ENCODE results near the gene CCL7.
"Not testable (repeated sequence)": the region's sequence is repeated elsewhere in the genome, so short reads cannot be mapped to it uniquely, and the experiment has no call there.

The CCL7 gene

GRCh38 chr17:34269969-34270368 lies at the start of gene CCL7:
Gene CCL7, plus strand, starts transcription at chr17:34270221. Its CDS starts 70 bp downstream, at chr17:34270291.
- H3K4me3 ChIP-seq (ENCODE audit: insufficient read length, low read depth) = no peak within 1 kb of the TSS
- no peaks in the 10 kb centered on the region for H3K9me3 ChIP-seq (ENCODE audit: insufficient read depth, low read length)
- no peaks in the 10 kb centered on the region for H3K27me3 ChIP-seq (ENCODE audit: insufficient read depth, insufficient read length)
- DNase-seq (ENCODE audit: low read depth, low spot score) = no peak
- no peaks in the 10 kb centered on the region for H3K4me1 ChIP-seq (ENCODE audit: insufficient read depth, insufficient read length)
- no peak within 1 kb of the TSS for H3K9ac ChIP-seq (ENCODE audit: insufficient read length, low read depth)
- H3K36me3 ChIP-seq (ENCODE audit: insufficient read depth, insufficient read length, low read length) = no peaks in the 10 kb centered on the region
- TF ChIP-seq SUZ12 (IDR thresholded peaks at IDR 0.05; ENCODE audit: extremely low read depth, insufficient read depth, insufficient read length) (no peak), ZNF274 (IDR thresholded peaks at IDR 0.05; ENCODE audit: low read depth, low read length) (no peak), YY1 (IDR thresholded peaks at IDR 0.05; ENCODE audit: insufficient read depth, insufficient read length) (no peak)

GRCh38 chr17:34220752-34221395 lies 49.1 kb upstream of the CCL7 start:
- H3K27me3 ChIP-seq (ENCODE audit: insufficient read depth, insufficient read length) = no peaks in the 10 kb centered on the region
- no peaks in the 10 kb centered on the region for H3K4me1 ChIP-seq (ENCODE audit: insufficient read depth, insufficient read length)
- no peak overlapping the region for H3K9ac ChIP-seq (ENCODE audit: insufficient read length, low read depth)
- H3K9me3 ChIP-seq (ENCODE audit: insufficient read depth, low read length) = no peaks in the 10 kb centered on the region
- TF ChIP-seq SUZ12 (IDR thresholded peaks at IDR 0.05; ENCODE audit: extremely low read depth, insufficient read depth, insufficient read length) (no peak), ZNF274 (IDR thresholded peaks at IDR 0.05; ENCODE audit: low read depth, low read length) (no peak)
- no peaks in the 10 kb centered on the region for H3K36me3 ChIP-seq (ENCODE audit: insufficient read depth, insufficient read length, low read length)
- H3K4me3 ChIP-seq (ENCODE audit: insufficient read length, low read depth) = no peak overlapping the region
- no peak for DNase-seq (ENCODE audit: low read depth, low spot score)

- TF ChIP-seq YY1 (IDR thresholded peaks at IDR 0.05; ENCODE audit: insufficient read depth, insufficient read length) = no peak
- TF ChIP-seq SUZ12 (IDR thresholded peaks at IDR 0.05; ENCODE audit: extremely low read depth, insufficient read depth, insufficient read length) = no peak
- TF ChIP-seq ZNF274 (IDR thresholded peaks at IDR 0.05; ENCODE audit: low read depth, low read length) = no peak
- H3K9me3 ChIP-seq (ENCODE audit: insufficient read depth, low read length) = no peaks in the 10 kb centered on the region
Measured at GRCh38 chr17:34221411-34221810, 48.6 kb upstream of the CCL7 start.

GRCh38 chr17:34222722-34223497 lies 47.1 kb upstream of the CCL7 start:
- no peaks in the 10 kb centered on the region for H3K27me3 ChIP-seq (ENCODE audit: insufficient read depth, insufficient read length)
- no peaks in the 10 kb centered on the region for H3K36me3 ChIP-seq (ENCODE audit: insufficient read depth, insufficient read length, low read length)
- no peak overlapping the region for H3K4me3 ChIP-seq (ENCODE audit: insufficient read length, low read depth)
- H3K9me3 ChIP-seq (ENCODE audit: insufficient read depth, low read length) = no peaks in the 10 kb centered on the region
- H3K4me1 ChIP-seq (ENCODE audit: insufficient read depth, insufficient read length) = no peaks in the 10 kb centered on the region
- no peak for TF ChIP-seq ZNF274 (IDR thresholded peaks at IDR 0.05; ENCODE audit: low read depth, low read length)
- no peak for TF ChIP-seq YY1 (IDR thresholded peaks at IDR 0.05; ENCODE audit: insufficient read depth, insufficient read length)
- TF ChIP-seq SUZ12 (IDR thresholded peaks at IDR 0.05; ENCODE audit: extremely low read depth, insufficient read depth, insufficient read length) = no peak
- DNase-seq (ENCODE audit: low read depth, low spot score) = no peak
- H3K9ac ChIP-seq (ENCODE audit: insufficient read length, low read depth) = no peak overlapping the region

More at GRCh38 chr17:34221411-34221810, 48.6 kb upstream of the CCL7 start:
- H3K4me3 ChIP-seq (ENCODE audit: insufficient read length, low read depth) = no peak overlapping the region
- no peaks in the 10 kb centered on the region for H3K27me3 ChIP-seq (ENCODE audit: insufficient read depth, insufficient read length)
- H3K9ac ChIP-seq (ENCODE audit: insufficient read length, low read depth) = no peak overlapping the region
- no peaks in the 10 kb centered on the region for H3K36me3 ChIP-seq (ENCODE audit: insufficient read depth, insufficient read length, low read length)
- no peak for DNase-seq (ENCODE audit: low read depth, low spot score)
- H3K4me1 ChIP-seq (ENCODE audit: insufficient read depth, insufficient read length) = no peaks in the 10 kb centered on the region

- Histone ChIP-seq H3K36me3 (ENCODE audit: insufficient read depth, insufficient read length, low read length) (no peaks in the 10 kb centered on the region), H3K4me1 (ENCODE audit: insufficient read depth, insufficient read length) (no peaks in the 10 kb centered on the region), H3K9ac (ENCODE audit: insufficient read length, low read depth) (no peak overlapping the region), H3K27me3 (ENCODE audit: insufficient read depth, insufficient read length) (no peaks in the 10 kb centered on the region), H3K4me3 (ENCODE audit: insufficient read length, low read depth) (no peak overlapping the region), H3K9me3 (ENCODE audit: insufficient read depth, low read length) (peaks cover 5% of the 10 kb centered on the region; the same call in 1 of the 2 replicates)
- no peak for DNase-seq (ENCODE audit: low read depth, low spot score)
- no peak for TF ChIP-seq SUZ12 (IDR thresholded peaks at IDR 0.05; ENCODE audit: extremely low read depth, insufficient read depth, insufficient read length)
- no peak for TF ChIP-seq ZNF274 (IDR thresholded peaks at IDR 0.05; ENCODE audit: low read depth, low read length)
- no peak for TF ChIP-seq YY1 (IDR thresholded peaks at IDR 0.05; ENCODE audit: insufficient read depth, insufficient read length)
Measured at GRCh38 chr17:34225046-34225445, 45.0 kb upstream of the CCL7 start.

GRCh38 chr17:34226011-34226743 lies 43.8 kb upstream of the CCL7 start:
- Histone ChIP-seq H3K9me3 (ENCODE audit: insufficient read depth, low read length) (peaks cover 5% of the 10 kb centered on the region; the same call in 1 of the 2 replicates), H3K36me3 (ENCODE audit: insufficient read depth, insufficient read length, low read length) (no peaks in the 10 kb centered on the region), H3K27me3 (ENCODE audit: insufficient read depth, insufficient read length) (no peaks in the 10 kb centered on the region), H3K9ac (ENCODE audit: insufficient read length, low read depth) (no peak overlapping the region), H3K4me3 (ENCODE audit: insufficient read length, low read depth) (no peak overlapping the region), H3K4me1 (ENCODE audit: insufficient read depth, insufficient read length) (no peaks in the 10 kb centered on the region)
- no peak for DNase-seq (ENCODE audit: low read depth, low spot score)
- TF ChIP-seq YY1 (IDR thresholded peaks at IDR 0.05; ENCODE audit: insufficient read depth, insufficient read length) (no peak), ZNF274 (IDR thresholded peaks at IDR 0.05; ENCODE audit: low read depth, low read length) (no peak), SUZ12 (IDR thresholded peaks at IDR 0.05; ENCODE audit: extremely low read depth, insufficient read depth, insufficient read length) (no peak)

GRCh38 chr17:34226744-34227034 lies 43.3 kb upstream of the CCL7 start:
- Histone ChIP-seq H3K4me3 (ENCODE audit: insufficient read length, low read depth) (no peak overlapping the region), H3K9me3 (ENCODE audit: insufficient read depth, low read length) (peaks cover 5% of the 10 kb centered on the region; the same call in 1 of the 2 replicates), H3K36me3 (ENCODE audit: insufficient read depth, insufficient read length, low read length) (no peaks in the 10 kb centered on the region), H3K27me3 (ENCODE audit: insufficient read depth, insufficient read length) (no peaks in the 10 kb centered on the region), H3K9ac (ENCODE audit: insufficient read length, low read depth) (no peak overlapping the region), H3K4me1 (ENCODE audit: insufficient read depth, insufficient read length) (no peaks in the 10 kb centered on the region)
- TF ChIP-seq SUZ12 (IDR thresholded peaks at IDR 0.05; ENCODE audit: extremely low read depth, insufficient read depth, insufficient read length) (no peak), YY1 (IDR thresholded peaks at IDR 0.05; ENCODE audit: insufficient read depth, insufficient read length) (no peak), ZNF274 (IDR thresholded peaks at IDR 0.05; ENCODE audit: low read depth, low read length) (no peak)
- DNase-seq (ENCODE audit: low read depth, low spot score) = no peak

GRCh38 chr17:34227293-34227692 lies 42.7 kb upstream of the CCL7 start:
- not testable (repeated sequence) for H3K9ac ChIP-seq (ENCODE audit: insufficient read length, low read depth); H3K9me3 ChIP-seq (ENCODE audit: insufficient read depth, low read length); H3K27me3 ChIP-seq (ENCODE audit: insufficient read depth, insufficient read length); DNase-seq (ENCODE audit: low read depth, low spot score); H3K4me3 ChIP-seq (ENCODE audit: insufficient read length, low read depth); H3K4me1 ChIP-seq (ENCODE audit: insufficient read depth, insufficient read length); H3K36me3 ChIP-seq (ENCODE audit: insufficient read depth, insufficient read length, low read length)

Data from NT2/D1 (cell line).